AG09319 (cell line): ENCODE measurements around the gene ZNF683.
A peak's percentile ranks its signal among the peaks of the same experiment; 100 is the strongest.
"Not testable (repeated sequence)": the region's sequence is repeated elsewhere in the genome, so short reads cannot be mapped to it uniquely, and the experiment has no call there.

Experiments used
- DNase-seq: peaks from one replicate; pipeline ENCODE4 v3.0.0-alpha.2; 2010; ENCODE audit warnings: low read depth; ENCODE audit errors: extremely low read depth
- TF ChIP-seq, protein P1 (sequence below): IDR thresholded peaks from 2 replicates; pipeline ENCODE4 v1.5.1; 2011; ENCODE audit warnings: low read depth, mild to moderate bottlenecking, inconsistent platforms, low read length, moderate library complexity

Gene ZNF683

DNA sequence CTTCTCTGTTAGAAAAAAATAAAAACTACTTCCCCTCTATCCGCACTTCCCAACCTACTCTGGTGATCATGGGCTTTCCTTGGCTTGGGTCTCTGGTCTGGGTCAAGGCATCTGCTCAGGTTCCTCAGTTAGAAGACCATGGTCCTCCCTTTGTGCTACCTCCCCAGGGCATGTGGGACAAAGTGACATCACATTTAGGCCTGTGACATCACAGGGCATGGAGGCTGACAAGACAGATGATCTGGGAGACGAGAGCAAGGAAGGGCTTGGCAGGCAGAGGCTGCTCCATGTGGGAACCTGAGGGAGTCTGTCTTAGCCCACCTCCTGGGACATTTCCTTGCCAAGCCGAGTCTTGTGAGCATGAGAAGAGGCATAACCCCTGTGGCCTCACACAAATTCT, at the start of gene ZNF683:
Gene ZNF683 (minus strand): TSS at position 140 of the 400 bp plus-strand sequence. CDS start 4,179 bp downstream, outside the sequence.
- not testable (repeated sequence) for DNase-seq

DNA sequence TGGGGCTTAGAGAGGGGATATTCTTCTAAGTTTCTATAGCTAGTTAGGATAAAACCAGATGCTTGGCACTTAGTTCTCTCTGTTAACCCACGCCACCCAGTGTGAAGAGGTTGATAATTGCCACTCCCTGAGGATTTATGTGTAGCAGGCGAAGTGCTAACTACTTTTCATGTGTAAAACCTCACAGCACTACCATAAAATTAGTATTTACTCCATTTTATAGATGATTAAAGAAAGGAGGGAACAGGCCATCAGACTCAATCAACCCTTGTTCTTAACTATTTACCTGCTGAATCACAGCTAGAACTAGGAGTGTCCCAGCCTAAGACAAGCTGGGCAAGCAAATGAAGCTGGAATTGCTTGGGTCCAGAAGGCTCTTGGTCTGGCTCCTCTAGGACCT, 46.9 kb upstream of the ZNF683 start:
- DNase-seq: no peak
- TF ChIP-seq, protein P1, sequence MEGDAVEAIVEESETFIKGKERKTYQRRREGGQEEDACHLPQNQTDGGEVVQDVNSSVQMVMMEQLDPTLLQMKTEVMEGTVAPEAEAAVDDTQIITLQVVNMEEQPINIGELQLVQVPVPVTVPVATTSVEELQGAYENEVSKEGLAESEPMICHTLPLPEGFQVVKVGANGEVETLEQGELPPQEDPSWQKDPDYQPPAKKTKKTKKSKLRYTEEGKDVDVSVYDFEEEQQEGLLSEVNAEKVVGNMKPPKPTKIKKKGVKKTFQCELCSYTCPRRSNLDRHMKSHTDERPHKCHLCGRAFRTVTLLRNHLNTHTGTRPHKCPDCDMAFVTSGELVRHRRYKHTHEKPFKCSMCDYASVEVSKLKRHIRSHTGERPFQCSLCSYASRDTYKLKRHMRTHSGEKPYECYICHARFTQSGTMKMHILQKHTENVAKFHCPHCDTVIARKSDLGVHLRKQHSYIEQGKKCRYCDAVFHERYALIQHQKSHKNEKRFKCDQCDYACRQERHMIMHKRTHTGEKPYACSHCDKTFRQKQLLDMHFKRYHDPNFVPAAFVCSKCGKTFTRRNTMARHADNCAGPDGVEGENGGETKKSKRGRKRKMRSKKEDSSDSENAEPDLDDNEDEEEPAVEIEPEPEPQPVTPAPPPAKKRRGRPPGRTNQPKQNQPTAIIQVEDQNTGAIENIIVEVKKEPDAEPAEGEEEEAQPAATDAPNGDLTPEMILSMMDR: no peak

DNA sequence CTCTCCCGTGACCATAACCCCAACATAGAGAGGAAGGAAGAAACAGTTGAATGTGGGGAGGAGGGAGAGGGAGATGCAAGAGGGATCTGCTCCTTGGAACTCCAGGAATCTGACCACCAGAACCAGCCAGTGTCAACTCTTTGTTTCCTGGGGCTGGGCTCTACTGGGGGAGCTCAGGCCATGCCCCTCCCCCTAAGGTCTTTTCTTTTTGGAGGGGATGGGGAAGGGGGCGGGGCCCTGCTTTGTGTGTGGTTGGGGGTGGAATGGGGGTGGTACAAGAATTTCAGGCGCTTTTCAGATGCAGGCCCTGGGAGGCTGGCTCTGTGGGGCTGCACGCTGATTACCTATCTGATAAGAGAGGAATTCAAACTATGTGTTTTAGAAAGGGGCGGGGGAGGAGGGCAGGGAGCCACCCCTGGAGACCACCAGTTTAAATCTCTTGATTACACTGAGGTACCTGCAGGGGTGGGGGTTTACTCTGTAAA, 46.4 kb upstream of the ZNF683 start:
- DNase-seq: no peak

DNA sequence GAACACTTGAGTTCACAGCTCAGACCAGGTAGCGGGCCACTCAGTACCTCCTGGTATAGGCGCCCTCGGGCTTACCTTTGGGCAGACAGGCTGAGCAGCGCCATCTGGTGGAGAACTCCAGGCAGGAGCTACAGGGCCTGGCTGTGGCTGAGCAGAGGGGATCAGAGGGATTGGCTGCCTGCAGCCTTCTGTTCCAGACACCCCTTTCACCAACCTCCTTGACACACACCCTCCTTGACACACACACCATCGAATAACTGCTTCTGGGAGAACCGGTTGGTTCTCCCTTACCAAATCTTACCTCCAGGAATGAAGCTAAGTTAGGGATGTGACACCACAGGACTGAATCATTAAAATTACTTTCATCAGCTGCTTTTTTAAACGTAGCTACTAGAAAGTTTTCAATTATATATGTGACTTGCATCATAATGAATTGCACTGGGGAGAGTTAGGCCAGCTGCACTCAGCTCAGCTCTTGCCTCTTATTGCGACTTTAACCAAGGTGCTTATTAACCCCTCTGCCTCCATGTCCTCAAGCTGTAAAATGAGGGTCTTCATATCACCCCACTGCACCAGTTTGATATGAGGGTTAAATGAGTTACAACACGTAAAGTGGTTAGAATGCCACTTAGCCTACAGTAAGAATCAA, 44.7 kb upstream of the ZNF683 start:
- peak; percentile 14 for DNase-seq
- TF ChIP-seq, protein P1: peak; percentile 90

More for the DNA sequence above, 46.4 kb upstream of the ZNF683 start:
- TF ChIP-seq, protein P1: no peak

DNA sequence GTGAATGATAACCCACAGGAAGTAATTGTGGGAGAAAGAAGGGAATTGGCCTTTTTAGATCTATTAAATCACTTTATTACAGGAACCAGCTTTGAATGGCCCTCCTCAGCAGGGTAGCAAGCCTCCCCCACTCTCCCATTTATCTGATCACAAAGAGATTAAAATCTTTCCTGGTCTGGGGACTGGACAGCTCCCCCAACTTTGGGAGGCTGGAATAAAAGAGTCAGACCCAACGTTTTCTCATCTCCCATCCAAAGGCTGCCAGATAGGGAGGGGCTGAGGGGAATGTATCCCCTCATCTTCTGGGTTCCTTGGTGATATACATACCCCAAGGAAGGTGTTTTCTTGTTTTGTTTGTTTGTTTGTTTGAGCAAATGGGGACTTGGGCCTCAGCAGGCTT, 40.5 kb upstream of the ZNF683 start:
- DNase-seq: no peak
- TF ChIP-seq, protein P1: no peak

DNA sequence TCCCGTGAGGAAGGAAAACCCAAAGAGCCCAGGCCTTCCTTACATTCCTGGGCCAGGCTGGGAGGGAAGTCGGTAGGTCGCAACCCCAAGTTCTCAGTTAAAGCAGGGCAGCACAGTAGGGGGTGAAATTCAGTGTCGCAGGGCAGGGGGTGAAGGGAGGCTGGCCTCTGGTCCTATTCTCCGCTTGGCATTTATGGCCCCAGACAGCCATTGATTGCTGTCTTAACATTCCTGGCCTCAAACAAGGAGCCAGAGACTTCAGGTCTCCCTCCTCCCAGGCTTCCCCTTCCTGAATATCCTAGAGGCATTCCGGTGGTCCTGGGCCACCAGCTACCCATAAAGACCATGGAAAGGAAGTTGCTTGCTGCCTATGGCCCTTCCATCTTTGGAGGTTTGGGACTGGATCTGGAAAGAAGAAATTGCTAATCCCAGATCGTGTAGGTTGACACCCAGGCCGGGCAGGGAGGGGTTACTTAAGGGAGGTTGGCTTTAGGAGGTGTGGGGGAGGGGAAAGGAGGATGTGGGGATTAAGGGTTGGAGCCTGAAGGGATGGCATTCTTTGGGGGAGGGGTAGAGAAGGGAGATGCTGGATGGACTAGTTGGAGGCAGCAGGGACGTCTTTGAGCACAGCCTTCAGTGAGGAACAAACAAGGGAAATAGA, 39.8 kb upstream of the ZNF683 start:
- TF ChIP-seq, protein P1: no peak
- no peak for DNase-seq

DNA sequence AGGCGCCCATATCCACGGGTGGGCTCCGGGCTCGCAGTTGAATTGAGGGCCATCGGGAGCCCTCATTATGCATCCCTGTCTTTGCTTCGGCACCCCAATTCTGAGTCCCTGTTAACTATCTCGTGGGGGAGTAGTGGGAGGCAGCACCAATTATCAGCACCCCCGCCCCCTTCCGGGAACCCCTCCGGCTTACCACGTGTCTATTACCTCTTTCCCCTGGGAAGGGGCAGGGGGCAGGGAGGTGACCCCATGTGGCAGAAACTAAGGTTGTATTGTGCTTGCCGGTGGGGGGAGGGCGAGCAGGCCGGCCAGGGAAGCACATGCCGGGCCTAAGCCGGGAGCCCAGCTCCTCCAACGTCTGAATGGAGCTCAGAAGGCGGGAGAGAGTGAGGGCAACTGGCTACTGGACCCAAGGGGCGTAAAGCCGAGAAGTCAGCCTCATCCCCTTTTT, 39.1 kb upstream of the ZNF683 start:
- no peak for DNase-seq
- TF ChIP-seq, protein P1: no peak
